WTC11 (cell line): ENCODE measurements around the gene WNT6.

Source experiments
- CREB1 ChIP-seq: sonication (generic); formaldehyde crosslinking; IDR thresholded peaks from 2 replicates; pipeline ENCODE4 v1.8.0; 2023; ENCODE audit warnings: mild to moderate bottlenecking, missing genetic modification reagents
- CTCF ChIP-seq: fragments of 200-600 bp; IDR thresholded peaks from 2 replicates; pipeline ENCODE4 v1.8.0; 2022; ENCODE audit warnings: antibody characterized with exemption
- E2F5 ChIP-seq: sonication (generic); formaldehyde crosslinking; IDR thresholded peaks from 2 replicates; pipeline ENCODE4 v1.8.1; 2022; ENCODE audit warnings: mild to moderate bottlenecking, moderate library complexity, missing genetic modification reagents
- FOXJ3 ChIP-seq: sonication (generic); formaldehyde crosslinking; IDR thresholded peaks from 2 replicates; pipeline ENCODE4 v1.9.0; 2021; ENCODE audit warnings: missing genetic modification reagents, mild to moderate bottlenecking, borderline replicate concordance
- IRF2 ChIP-seq: sonication (generic); formaldehyde crosslinking; IDR thresholded peaks from 2 replicates; pipeline ENCODE4 v1.8.0; 2022; ENCODE audit warnings: low read depth, missing genetic modification reagents, borderline replicate concordance
- JUN ChIP-seq: sonication (generic); formaldehyde crosslinking; IDR thresholded peaks from 2 replicates; pipeline ENCODE4 v1.8.0; 2023; ENCODE audit warnings: mild to moderate bottlenecking, missing genetic modification reagents
- NR2C2 ChIP-seq: sonication (generic); formaldehyde crosslinking; IDR thresholded peaks from 2 replicates; pipeline ENCODE4 v1.8.0; 2022; ENCODE audit warnings: mild to moderate bottlenecking, missing genetic modification reagents
- SP1 ChIP-seq: sonication (generic); formaldehyde crosslinking; conservative IDR thresholded peaks from 2 replicates; pipeline ENCODE4 v1.8.1; 2022; ENCODE audit warnings: missing genetic modification reagents
- ZNF138 ChIP-seq: sonication (generic); formaldehyde crosslinking; conservative IDR thresholded peaks from 2 replicates; pipeline ENCODE4 v1.8.1; 2022; ENCODE audit warnings: mild to moderate bottlenecking, moderate library complexity, missing genetic modification reagents

DNA sequence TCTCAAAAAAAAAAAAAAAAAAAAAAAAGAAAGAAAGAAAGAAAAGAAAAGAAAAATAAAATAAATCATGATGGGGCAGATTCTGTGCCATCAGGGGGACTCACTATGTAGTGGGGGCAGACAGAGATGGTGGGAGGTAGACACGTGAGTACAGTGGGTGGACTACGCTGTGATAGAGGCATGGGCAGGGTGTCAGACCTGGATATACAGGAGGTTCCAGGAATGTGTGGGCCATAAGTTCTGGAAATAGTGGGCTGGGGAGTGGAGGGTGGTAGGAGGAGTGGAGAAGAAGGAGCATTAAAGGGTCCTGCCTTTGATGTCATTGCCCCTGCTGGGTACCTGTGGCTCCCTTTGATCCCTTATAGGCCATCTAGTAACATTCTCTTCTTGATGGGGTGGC is 8.8 kb upstream of the WNT6 start:
- TF ChIP-seq CTCF = no peak
- no peak for TF ChIP-seq SP1 (CRISPR knock-in tag)
- no peak for TF ChIP-seq IRF2 (CRISPR knock-in tag)
- no peak for TF ChIP-seq JUN (CRISPR knock-in tag)
- no peak for TF ChIP-seq ZNF138 (CRISPR knock-in tag)
- no peak for TF ChIP-seq FOXJ3
- TF ChIP-seq CREB1 (CRISPR knock-in tag) = no peak
- TF ChIP-seq E2F5 (CRISPR knock-in tag) = no peak
- no peak for TF ChIP-seq NR2C2 (CRISPR knock-in tag)
